K562 (cell line): Measurements from ENCODE around the gene TMEM168. TPM values are rescaled to one million over a fixed set of nuclear protein-coding genes. Genes with fewer than 3 reads are reported as not detected.

Experiments used
- ARHGAP35 ChIP-seq: fragments of 450-650 bp; IDR thresholded peaks from 2 replicates; pipeline ENCODE4 v1.6.1; 2018; ENCODE audit not compliant: partially characterized antibody
- ARNT ChIP-seq, 2 experiments: fragments of 450-650 bp; IDR thresholded peaks; 2 replicates each; pipeline ENCODE4 v1.6.1; 2016; ENCODE audit warnings: mild to moderate bottlenecking in 1 of 2
- BCL6 ChIP-seq: fragments of 250-450 bp; sonication (Bioruptor Pico); IDR thresholded peaks from 2 replicates; pipeline ENCODE4 v1.4.0; 2020
- CBFA2T3 ChIP-seq: fragments of 450-650 bp; IDR thresholded peaks from 2 replicates; pipeline ENCODE4 v1.6.1; 2017
- CHD2 ChIP-seq: IDR thresholded peaks from 2 replicates; pipeline ENCODE4 v1.6.1; 2011; ENCODE audit warnings: low read depth, low read length
- DMBX1 ChIP-seq: fragments of 250-450 bp; sonication (Bioruptor Pico); IDR thresholded peaks from 2 replicates; pipeline ENCODE4 v1.8.0; 2022; ENCODE audit warnings: inconsistent platforms, mild to moderate bottlenecking, moderate library complexity, borderline replicate concordance
- E2F4 ChIP-seq: sonication (generic); formaldehyde crosslinking; IDR thresholded peaks from 2 replicates; pipeline ENCODE4 v1.8.0; 2022; ENCODE audit warnings: mild to moderate bottlenecking, low read depth, missing genetic modification reagents
- ETS2 ChIP-seq: IDR thresholded peaks from 2 replicates; pipeline ENCODE4 v1.6.1; 2016; ENCODE audit warnings: borderline replicate concordance, missing genetic modification characterization, mild to moderate bottlenecking, moderate library complexity, missing compliant biosample characterization; ENCODE audit not compliant: poor library complexity, severe bottlenecking
- IFI16 ChIP-seq: fragments of 250-450 bp; sonication (Bioruptor Pico); IDR thresholded peaks from 2 replicates; pipeline ENCODE4 v2.1.2; 2022; ENCODE audit warnings: mild to moderate bottlenecking, inconsistent platforms
- KLF10 ChIP-seq: fragments of 250-450 bp; sonication (Bioruptor Pico); IDR thresholded peaks from 2 replicates; pipeline ENCODE4 v1.6.1; 2021; ENCODE audit warnings: matching md5 sums
- MCM7 ChIP-seq, 2 experiments: fragments of 450-650 bp; IDR thresholded peaks; 2 replicates each; pipeline ENCODE4 v1.6.1; 2016 to 2018
- MEIS2 ChIP-seq: fragments of 450-650 bp; IDR thresholded peaks from 2 replicates; pipeline ENCODE4 v1.6.1; 2014; ENCODE audit warnings: mild to moderate bottlenecking; ENCODE audit not compliant: partially characterized antibody
- MXD1 ChIP-seq: fragments of 250-450 bp; sonication (Bioruptor Pico); IDR thresholded peaks from 2 replicates; pipeline ENCODE4 v1.8.0; 2021; ENCODE audit warnings: borderline replicate concordance, mild to moderate bottlenecking, moderate library complexity; ENCODE audit not compliant: poor library complexity, severe bottlenecking
- NEUROD1 ChIP-seq: fragments of 150-350 bp; IDR thresholded peaks from 2 replicates; pipeline ENCODE4 v1.6.1; 2014; ENCODE audit warnings: borderline replicate concordance, low read length, low read depth; ENCODE audit not compliant: partially characterized antibody
- NR0B1 ChIP-seq: fragments of 450-650 bp; IDR thresholded peaks from one replicate; pipeline ENCODE4 v1.6.1; 2018; ENCODE audit warnings: mild to moderate bottlenecking, moderate library complexity; ENCODE audit not compliant: partially characterized antibody
- SETDB1 ChIP-seq: IDR thresholded peaks from one replicate; pipeline ENCODE4 v1.6.1; 2012; ENCODE audit warnings: low read length, control low read depth, inconsistent platforms
- SMAD1 ChIP-seq: fragments of 150-350 bp; IDR thresholded peaks from 2 replicates; pipeline ENCODE4 v1.6.1; 2014; ENCODE audit warnings: low read length, low read depth; ENCODE audit not compliant: partially characterized antibody
- TEAD4 ChIP-seq, 2 experiments: sonication (generic) in 1 of 2; formaldehyde crosslinking in 1 of 2; IDR thresholded peaks; 2 replicates each; pipeline versions ENCODE4 v1.6.1 to v1.8.0; 2012 to 2022; ENCODE audit warnings: borderline replicate concordance in 1 of 2, inconsistent platforms in 1 of 2, low read length in 1 of 2, mild to moderate bottlenecking in 1 of 2, missing genetic modification reagents in 1 of 2
- U2AF2 ChIP-seq: fragments of 200-400 bp; formaldehyde crosslinking; optimal IDR thresholded peaks from 2 replicates; pipeline ENCODE3; 2017; ENCODE audit warnings: low read depth, mild to moderate bottlenecking, low read length
- ZC3H4 ChIP-seq: sonication (generic); formaldehyde crosslinking; IDR thresholded peaks from 2 replicates; pipeline ENCODE4 v1.9.0; 2021; ENCODE audit warnings: missing genetic modification reagents, borderline replicate concordance
- ZKSCAN3 ChIP-seq: fragments of 250-450 bp; sonication (Bioruptor Pico); IDR thresholded peaks from 2 replicates; pipeline ENCODE4 v1.4.0; 2020
- ZNF239 ChIP-seq: fragments of 250-450 bp; sonication (Bioruptor Pico); IDR thresholded peaks from 2 replicates; pipeline ENCODE4 v1.4.0; 2020; ENCODE audit warnings: mild to moderate bottlenecking
- ZNF41 ChIP-seq: fragments of 250-450 bp; sonication (Bioruptor Pico); conservative IDR thresholded peaks from 2 replicates; pipeline ENCODE4 v1.4.0; 2020; ENCODE audit warnings: mild to moderate bottlenecking
- ZNF512 ChIP-seq: IDR thresholded peaks from 2 replicates; pipeline ENCODE4 v1.6.1; 2016; ENCODE audit warnings: missing genetic modification characterization, missing compliant biosample characterization
- ZNF699 ChIP-seq: fragments of 250-450 bp; sonication (Bioruptor Pico); IDR thresholded peaks from 2 replicates; pipeline ENCODE4 v1.8.0; 2021; ENCODE audit warnings: mild to moderate bottlenecking, moderate library complexity; ENCODE audit not compliant: insufficient replicate concordance
- polyA plus RNA-seq, 8 experiments: library from polyadenylated mRNA; depleted of rRNA in 4 of 8; stranded (reverse) in 5 of 8; unstranded in 3 of 8; fragments of >200 nt; fragmentation: Nextera tagmentation in 2 of 8; fragmentation: Illumina TruSeq in 1 of 8; extraction: Ambion mirVana in 2 of 8; extraction: Trizol in 1 of 8; gene quantifications; 2 replicates each; pipeline versions ENCODE4 v1.2.1 to v1.2.3, GENCODE V29; 2011 to 2014; ENCODE audit warnings: inconsistent platforms in 1 of 8, missing spikeins in 1 of 8
- total RNA-seq, 7 experiments: library from RNA; depleted of rRNA in 6 of 7; stranded (reverse); fragments of >200 nt in 6 of 7; fragmentation: Illumina TruSeq in 2 of 7; extraction: Trizol in 2 of 7; gene quantifications; 2 replicates each; pipeline versions ENCODE4 v1.2.1 to v1.2.3, GENCODE V29; 2011 to 2021; ENCODE audit warnings: low replicate concordance in 1 of 7

TMEM168 gene
- total and polyA plus RNA-seq, 9 of the 15 experiments (the other 6 are each of a cell fraction or from before 2014, with no cell fraction given) = 19.7 to 50.7 (median 25.4) TPM

- peak; percentile 56 for TF ChIP-seq SMAD1
- no peak for TF ChIP-seq MEIS2
- no peak for TF ChIP-seq ZNF699
- peak; percentile 62; the same call in 1 of the 2 replicates for TF ChIP-seq ZNF41 (CRISPR knock-in tag)
- 0 out of 2 replicates have a peak, but pooled peaks have one; percentile 9 for TF ChIP-seq CHD2
- no peak for TF ChIP-seq ARHGAP35
- TF ChIP-seq DMBX1 (CRISPR knock-in tag) = 0 out of 2 replicates have a peak, but pooled peaks have one; percentile 64
- TF ChIP-seq U2AF2 = no peak
- peak; percentile 9; the same call in 1 of the 2 replicates for TF ChIP-seq TEAD4 (IDR thresholded peaks at IDR 0.05; ENCODE audit: low read length)
- TF ChIP-seq TEAD4 (CRISPR knock-in tag; IDR thresholded peaks at IDR 0.05; ENCODE audit: borderline replicate concordance) = peak; percentile 80; the same call in 1 of the 2 replicates
- TF ChIP-seq BCL6 = no peak
- no peak for TF ChIP-seq ZKSCAN3 (CRISPR knock-in tag)
- no peak for TF ChIP-seq KLF10 (CRISPR knock-in tag)
- TF ChIP-seq NEUROD1 = peak; percentile 66
- TF ChIP-seq MXD1 (CRISPR knock-in tag) = no peak
- TF ChIP-seq CBFA2T3 = no peak; the same call in 1 of the 2 replicates
- TF ChIP-seq E2F4 (CRISPR knock-in tag) = peak; percentile 28; the same call in 1 of the 2 replicates
- TF ChIP-seq ETS2 (tag) = no peak
- TF ChIP-seq MCM7 (IDR thresholded peaks at IDR 0.05) = no peak
- no peak for TF ChIP-seq SETDB1
- TF ChIP-seq ZNF239 (CRISPR knock-in tag) = no peak
- no peak for TF ChIP-seq IFI16
- peak; percentile 56 to 65; a peak in 1 of 4 replicates for TF ChIP-seq ARNT (IDR thresholded peaks at IDR 0.05)
- no peak for TF ChIP-seq ZNF512 (tag)
- no peak for TF ChIP-seq ZC3H4 (CRISPR knock-in tag)
- TF ChIP-seq NR0B1 = no peak
Observed at GRCh38 chr7:112789817-112790585, at the start of gene TMEM168 (continued).
